Left lung (tissue), 10 donors: ENCODE measurements around the gene ARHGEF28. TPM values are rescaled to one million over a fixed set of nuclear protein-coding genes. Genes with fewer than 3 reads are reported as not detected.
A peak's percentile ranks its signal among the peaks of the same experiment; 100 is the strongest.

Experiments used
- ATAC-seq: fragments of 200-7000 bp; cut with Tn5 transposase; one replicate; pipeline ENCODE4 v1.9.1; 2020; ENCODE audit warnings: moderate library complexity
- DNase-seq, 4 donors: peaks; one replicate each; pipeline ENCODE4 v3.0.0-alpha.2; 2013 to 2020
- H3K27ac ChIP-seq, 2 donors: fragments of 200-600 bp; sonication (generic) in 1 of 2; one replicate each; pipeline versions ENCODE4 v1.5.0 to v1.8.0; 2020 to 2021
- H3K27me3 ChIP-seq, 2 donors: fragments of 200-600 bp; sonication (generic) in 1 of 2; one replicate each; pipeline versions ENCODE4 v1.5.0 to v1.8.0; 2020 to 2021
- H3K36me3 ChIP-seq, 2 donors: fragments of 200-600 bp; sonication (generic) in 1 of 2; one replicate each; pipeline versions ENCODE4 v1.5.0 to v1.8.0; 2020 to 2021
- H3K4me1 ChIP-seq, 2 donors: fragments of 200-600 bp; one replicate each; pipeline ENCODE4 v1.8.0; 2021
- H3K4me3 ChIP-seq, 2 donors: fragments of 200-600 bp; sonication (generic) in 1 of 2; one replicate each; pipeline versions ENCODE4 v1.5.0 to v1.8.0; 2020 to 2021; ENCODE audit warnings: mild to moderate bottlenecking in 1 of 2
- H3K9me3 ChIP-seq, 2 donors: fragments of 200-600 bp; sonication (generic) in 1 of 2; one replicate each; pipeline versions ENCODE4 v1.5.0 to v1.8.0; 2020 to 2021
- CTCF ChIP-seq, 2 donors: fragments of 200-600 bp; sonication (generic) in 1 of 2; IDR thresholded peaks; one replicate each; pipeline versions ENCODE4 v1.5.0 to v1.8.0; 2021; ENCODE audit warnings: antibody characterized with exemption in 2 of 2
- intact Hi-C, 2 donors: fragments of 100-400 bp; cut with DNase I; formaldehyde crosslinking; loops; one replicate each; pipeline versions ENCODE4 v1.11.2 to v1.14.2; 2022
- polyA plus RNA-seq, 6 donors: library from polyadenylated mRNA; unstranded; fragments of 120-200 nt; gene quantifications; one replicate each; pipeline ENCODE4 v1.2.1, GENCODE V29; 2013; ENCODE audit not compliant: insufficient read length in 6 of 6
- total RNA-seq, 2 donors: library from RNA; stranded (reverse); fragmentation: NEBNext Ultra II Directional; extraction: Animal tissue kit (Norgen Biotek cat#: 25700); gene quantifications; one replicate each; pipeline ENCODE4 v1.2.1, GENCODE V29; 2021
- donor health status: DM: no; HTN: yes; CAD: no.
- donor health status: DM: no; HTN: no; CAD: no.

Gene ARHGEF28
- total and polyA plus RNA-seq, 8 donors = 8.4 to 16.4 (median 10.3) TPM

- no peak for TF ChIP-seq CTCF (IDR thresholded peaks at IDR 0.05)
Observed at GRCh38 chr5:73690015-73690414, 64.0 kb downstream of the ARHGEF28 start.

GRCh38 chr5:73691302-73692080, 65.5 kb downstream of the ARHGEF28 start:
- intact Hi-C loops = no loop called here
- no peak for TF ChIP-seq CTCF (IDR thresholded peaks at IDR 0.05)
- DNase-seq = no peak

More at GRCh38 chr5:73690015-73690414, 64.0 kb downstream of the ARHGEF28 start:
- DNase-seq (no peak), ATAC-seq (no peak)
- H3K36me3 ChIP-seq = no peaks in the 10 kb centered on the region
- no peaks in the 10 kb centered on the region for H3K9me3 ChIP-seq
- no peak overlapping the region for H3K27ac ChIP-seq
- no peaks in the 10 kb centered on the region for H3K4me1 ChIP-seq
- no peaks in the 10 kb centered on the region for H3K27me3 ChIP-seq
- intact Hi-C loops = no loop called here
- no peak overlapping the region for H3K4me3 ChIP-seq

GRCh38 chr5:73692166-73692640, 66.2 kb downstream of the ARHGEF28 start:
- DNase-seq = no peak
- intact Hi-C loops = no loop called here
- ATAC-seq = peak; percentile 36
- H3K27ac ChIP-seq = no peak overlapping the region
- H3K9me3 ChIP-seq = no peaks in the 10 kb centered on the region
- H3K36me3 ChIP-seq = no peaks in the 10 kb centered on the region
- H3K4me1 ChIP-seq = no peaks in the 10 kb centered on the region
- no peak for TF ChIP-seq CTCF (IDR thresholded peaks at IDR 0.05)
- H3K4me3 ChIP-seq = no peak overlapping the region
- no peaks in the 10 kb centered on the region for H3K27me3 ChIP-seq

More at GRCh38 chr5:73691302-73692080, 65.5 kb downstream of the ARHGEF28 start:
- Histone ChIP-seq H3K4me3 (no peak overlapping the region), H3K4me1 (no peaks in the 10 kb centered on the region), H3K27ac (no peak overlapping the region), H3K27me3 (no peaks in the 10 kb centered on the region), H3K36me3 (no peaks in the 10 kb centered on the region), H3K9me3 (no peaks in the 10 kb centered on the region)
- no peak for ATAC-seq

GRCh38 chr5:73692981-73693380, 67.0 kb downstream of the ARHGEF28 start:
- Histone ChIP-seq H3K4me3 (no peak overlapping the region), H3K27ac (no peak overlapping the region), H3K9me3 (no peaks in the 10 kb centered on the region), H3K4me1 (no peaks in the 10 kb centered on the region), H3K36me3 (no peaks in the 10 kb centered on the region), H3K27me3 (no peaks in the 10 kb centered on the region)
- intact Hi-C loops = no loop called here
- no peak for ATAC-seq
- no peak for TF ChIP-seq CTCF (IDR thresholded peaks at IDR 0.05)
- no peak for DNase-seq

- H3K4me3 ChIP-seq = no peak overlapping the region
- H3K4me1 ChIP-seq = no peaks in the 10 kb centered on the region
- H3K9me3 ChIP-seq = no peaks in the 10 kb centered on the region
- no peaks in the 10 kb centered on the region for H3K27me3 ChIP-seq
- intact Hi-C loops = no loop called here
- no peaks in the 10 kb centered on the region for H3K36me3 ChIP-seq
- TF ChIP-seq CTCF (IDR thresholded peaks at IDR 0.05) = peak; percentile 12 to 43
- ATAC-seq (peak; percentile 60), DNase-seq (peak in 1 of 4 donors; percentile 7)
- no peak overlapping the region for H3K27ac ChIP-seq
Observed at GRCh38 chr5:73693573-73694061, 67.6 kb downstream of the ARHGEF28 start.
